Ureter (tissue), 1 donor: ENCODE measurements around the gene CATSPERZ. TPM values are rescaled to one million over a fixed set of nuclear protein-coding genes. Genes with fewer than 3 reads are reported as not detected.

Experiments used
- DNase-seq: peaks from one replicate; pipeline ENCODE4 v3.0.0-alpha.2; 2020; ENCODE audit warnings: low spot score
- total RNA-seq: library from RNA; stranded (reverse); gene quantifications from one replicate; pipeline ENCODE4 v1.2.4, GENCODE V29; 2023
- donor health status: DM: yes; HTN: yes; CAD: no.

The CATSPERZ gene
- total RNA-seq, 1 donor from 2014 or later, result not detected

DNA sequence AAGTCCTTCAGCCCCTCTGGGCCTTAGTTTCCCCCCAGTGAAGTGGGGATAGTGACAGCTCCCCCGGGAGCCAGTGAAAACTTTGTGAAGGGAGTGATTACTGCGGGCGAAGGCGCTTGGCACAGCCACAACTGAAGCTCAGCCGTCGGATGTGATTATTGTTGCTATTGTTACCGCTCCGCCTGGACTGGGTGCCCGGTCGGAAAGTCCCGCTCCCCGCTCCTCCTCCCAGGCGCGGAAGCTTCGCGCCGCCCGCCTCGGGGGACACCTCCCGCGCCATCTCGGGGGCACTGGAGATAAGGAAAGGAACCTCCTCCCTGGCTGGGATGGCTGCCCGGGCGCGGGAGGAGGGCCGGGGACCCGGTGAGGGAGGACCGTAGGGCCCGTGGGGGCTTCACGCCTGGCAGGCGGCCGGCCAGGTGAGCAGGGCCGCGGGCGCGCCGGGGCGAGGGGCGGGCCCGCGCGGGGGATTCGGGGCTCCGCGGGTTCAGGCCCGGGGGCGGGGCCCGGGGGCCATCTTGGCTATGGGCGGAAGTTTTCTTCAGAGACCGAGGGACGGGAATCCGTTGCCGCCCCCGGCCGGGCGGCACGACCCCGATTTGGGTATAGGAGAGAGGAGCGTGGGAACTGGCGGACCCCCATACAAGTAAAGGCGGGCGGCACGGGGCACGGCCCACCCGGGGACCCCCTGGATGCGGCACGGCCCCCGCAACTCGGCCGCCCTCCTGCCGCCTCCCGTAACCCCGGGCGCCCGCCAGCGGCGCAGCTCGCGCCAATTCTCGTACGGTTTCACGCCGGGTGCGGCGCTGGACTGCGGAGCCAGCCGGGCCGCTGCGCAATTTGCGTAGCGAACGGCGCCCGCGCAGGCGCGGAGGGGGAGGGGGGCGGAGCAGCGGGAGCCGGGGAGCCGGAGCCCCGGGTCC is 14.9 kb upstream of the CATSPERZ start, which contains the start of gene GPR137:
Gene GPR137, plus strand, starts transcription at position 887 of the 923 bp plus-strand sequence. CDS start 677 bp downstream, outside the sequence.
- peak; percentile 90 for DNase-seq

DNA sequence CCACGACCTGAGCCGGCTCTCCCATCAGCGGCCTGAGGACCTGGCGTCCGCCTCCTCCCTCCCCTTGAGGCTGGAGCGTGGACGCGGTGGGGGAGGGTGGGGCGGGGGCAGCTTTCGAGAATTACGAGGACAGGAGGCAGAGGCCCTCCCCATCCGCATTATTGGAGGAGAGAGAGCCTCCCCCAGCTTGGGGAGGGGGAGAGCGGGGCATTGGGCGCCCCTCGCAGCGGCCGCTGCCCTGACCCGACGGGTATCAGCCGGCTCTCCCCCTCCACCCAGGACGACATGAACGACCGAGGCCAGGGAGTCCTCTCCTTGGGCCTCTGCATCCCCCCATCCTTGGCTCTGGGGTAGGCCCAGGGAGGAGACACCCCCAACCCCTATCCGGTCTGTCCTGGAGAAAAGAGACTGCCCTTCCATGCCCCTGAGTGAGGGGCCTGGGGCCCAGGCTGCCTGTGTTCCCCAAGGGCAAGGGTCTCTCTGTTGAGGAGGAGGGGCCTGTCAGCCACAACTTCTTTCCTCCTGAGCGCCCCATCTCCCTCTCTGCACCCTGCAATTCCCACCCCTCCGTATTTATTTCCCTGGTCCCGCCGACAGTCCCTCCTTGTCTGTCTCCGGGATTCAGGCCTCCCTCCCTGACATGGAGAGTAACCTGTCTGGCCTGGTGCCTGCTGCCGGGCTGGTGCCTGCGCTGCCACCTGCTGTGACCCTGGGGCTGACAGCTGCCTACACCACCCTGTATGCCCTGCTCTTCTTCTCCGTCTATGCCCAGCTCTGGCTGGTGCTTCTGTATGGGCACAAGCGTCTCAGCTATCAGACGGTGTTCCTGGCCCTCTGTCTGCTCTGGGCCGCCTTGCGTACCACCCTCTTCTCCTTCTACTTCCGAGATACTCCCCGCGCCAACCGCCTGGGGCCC is 14.0 kb upstream of the CATSPERZ start:
- no peak for DNase-seq

DNA sequence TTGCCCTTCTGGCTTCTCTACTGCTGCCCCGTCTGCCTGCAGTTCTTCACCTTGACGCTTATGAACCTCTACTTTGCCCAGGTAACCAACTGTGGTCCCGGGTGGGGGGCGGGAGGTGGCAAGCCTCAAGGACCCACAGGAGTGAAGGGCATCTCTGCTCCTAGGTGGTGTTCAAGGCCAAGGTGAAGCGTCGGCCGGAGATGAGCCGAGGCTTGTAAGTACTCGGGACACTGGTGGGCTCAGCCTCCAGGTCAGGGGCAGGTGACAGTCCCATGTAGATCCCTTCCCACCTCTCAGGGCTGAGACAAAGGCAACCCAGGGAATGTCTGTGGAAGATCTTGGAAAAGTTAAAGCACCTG is 13.4 kb upstream of the CATSPERZ start:
- DNase-seq, result no peak

DNA sequence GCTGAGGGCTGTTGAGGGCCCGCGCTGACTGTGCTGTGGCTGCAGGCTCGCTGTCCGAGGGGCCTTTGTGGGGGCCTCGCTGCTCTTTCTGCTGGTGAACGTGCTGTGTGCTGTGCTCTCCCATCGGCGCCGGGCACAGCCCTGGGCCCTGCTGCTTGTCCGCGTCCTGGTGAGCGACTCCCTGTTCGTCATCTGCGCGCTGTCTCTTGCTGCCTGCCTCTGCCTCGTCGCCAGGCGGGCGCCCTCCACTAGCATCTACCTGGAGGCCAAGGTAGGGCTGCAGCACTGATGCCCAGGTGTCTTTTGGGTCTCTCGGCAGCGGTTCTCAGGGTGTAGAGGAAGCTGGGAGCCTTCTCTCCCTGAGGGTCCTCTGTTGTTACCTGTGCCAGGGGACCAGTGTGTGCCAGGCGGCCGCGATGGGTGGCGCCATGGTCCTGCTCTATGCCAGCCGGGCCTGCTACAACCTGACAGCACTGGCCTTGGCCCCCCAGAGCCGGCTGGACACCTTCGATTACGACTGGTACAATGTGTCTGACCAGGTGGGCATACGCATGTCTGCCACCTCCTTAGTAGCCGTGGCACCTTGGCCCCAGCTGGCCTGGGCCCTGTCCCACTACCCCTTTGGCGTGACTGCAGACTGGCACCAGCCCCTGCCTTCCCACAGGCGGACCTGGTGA is 12.3 kb upstream of the CATSPERZ start:
- DNase-seq, result no peak

DNA sequence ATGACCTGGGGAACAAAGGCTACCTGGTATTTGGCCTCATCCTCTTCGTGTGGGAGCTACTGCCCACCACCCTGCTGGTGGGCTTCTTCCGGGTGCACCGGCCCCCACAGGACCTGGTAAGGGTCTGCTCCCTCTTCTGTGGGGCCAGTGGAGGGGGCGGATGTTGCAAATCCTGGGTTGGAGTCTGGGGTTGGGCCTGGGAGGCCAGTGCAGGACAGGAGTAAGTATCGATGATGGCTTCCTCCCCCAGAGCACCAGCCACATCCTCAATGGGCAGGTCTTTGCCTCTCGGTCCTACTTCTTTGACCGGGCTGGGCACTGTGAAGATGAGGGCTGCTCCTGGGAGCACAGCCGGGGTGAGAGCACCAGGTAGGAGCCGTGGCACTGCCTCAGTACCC is 11.8 kb upstream of the CATSPERZ start:
- DNase-seq, result no peak

DNA sequence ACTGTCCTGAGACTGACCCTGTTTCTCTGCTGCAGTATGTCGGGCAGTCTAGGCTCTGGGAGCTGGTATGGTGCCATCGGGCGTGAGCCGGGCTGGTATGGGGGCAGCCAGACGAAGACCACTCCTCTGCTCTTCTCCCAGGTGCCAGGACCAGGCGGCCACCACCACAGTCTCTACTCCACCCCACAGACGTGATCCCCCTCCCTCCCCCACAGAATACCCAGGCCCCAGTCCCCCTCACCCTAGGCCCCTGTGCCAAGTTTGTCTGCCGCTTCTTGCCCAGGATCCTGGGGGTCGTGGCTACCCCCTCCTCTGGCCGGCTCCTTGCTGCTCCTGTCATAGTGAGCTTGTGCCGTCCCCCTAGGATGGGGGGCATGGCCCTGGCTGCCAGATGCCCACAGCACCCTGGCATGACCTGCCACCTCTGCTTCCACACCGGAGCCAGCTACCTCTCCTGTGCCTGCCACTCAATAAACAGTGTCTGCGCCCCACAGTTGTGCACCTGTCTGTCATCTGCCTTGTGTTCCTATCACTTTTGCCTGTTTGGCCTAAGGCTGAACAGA is 11.1 kb upstream of the CATSPERZ start:
- no peak for DNase-seq

DNA sequence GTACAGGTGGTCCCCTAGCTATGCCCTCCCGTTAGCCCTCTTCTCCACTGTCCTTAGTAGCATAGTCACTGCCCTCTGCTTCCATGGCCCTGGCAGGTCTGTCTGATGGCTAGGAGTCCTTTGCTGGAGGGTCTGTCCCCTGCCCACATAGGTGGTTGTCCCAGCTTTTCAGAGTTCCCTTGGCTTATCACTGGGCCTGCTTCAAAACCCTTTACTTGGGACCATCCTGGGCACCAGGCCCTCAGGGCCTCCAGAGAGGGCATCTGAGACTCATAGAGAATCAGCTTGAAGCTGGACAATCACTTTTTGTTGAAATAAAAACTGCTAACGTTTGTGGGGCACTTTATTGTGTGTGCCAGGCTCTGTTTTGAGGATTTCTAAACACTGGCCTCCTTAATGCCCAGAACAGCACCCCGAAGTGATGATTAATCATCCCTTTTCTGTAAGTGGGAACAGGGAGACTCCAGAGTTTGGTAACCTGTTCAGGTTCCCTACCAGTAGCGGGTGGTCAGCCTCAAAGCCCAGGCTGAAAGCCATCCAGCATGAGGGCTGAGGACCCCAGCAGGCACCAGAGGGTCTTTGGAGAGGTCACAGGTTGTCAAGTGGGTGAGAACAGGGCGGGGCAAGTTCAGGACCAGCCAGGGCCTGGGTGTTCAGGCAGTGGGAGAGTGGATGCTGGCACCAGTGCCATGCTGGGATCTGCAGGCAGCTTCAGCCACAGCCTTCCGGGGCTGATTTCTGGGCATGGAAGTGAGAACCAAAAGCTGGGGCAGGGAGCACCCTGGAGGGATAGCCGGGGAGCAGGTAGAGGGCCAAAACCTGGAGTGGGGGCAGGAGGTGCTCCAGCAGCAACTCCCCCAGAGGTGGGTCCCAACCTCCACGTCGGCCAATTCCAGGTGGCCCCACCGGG is 9.6 kb upstream of the CATSPERZ start:
- DNase-seq, result no peak

DNA sequence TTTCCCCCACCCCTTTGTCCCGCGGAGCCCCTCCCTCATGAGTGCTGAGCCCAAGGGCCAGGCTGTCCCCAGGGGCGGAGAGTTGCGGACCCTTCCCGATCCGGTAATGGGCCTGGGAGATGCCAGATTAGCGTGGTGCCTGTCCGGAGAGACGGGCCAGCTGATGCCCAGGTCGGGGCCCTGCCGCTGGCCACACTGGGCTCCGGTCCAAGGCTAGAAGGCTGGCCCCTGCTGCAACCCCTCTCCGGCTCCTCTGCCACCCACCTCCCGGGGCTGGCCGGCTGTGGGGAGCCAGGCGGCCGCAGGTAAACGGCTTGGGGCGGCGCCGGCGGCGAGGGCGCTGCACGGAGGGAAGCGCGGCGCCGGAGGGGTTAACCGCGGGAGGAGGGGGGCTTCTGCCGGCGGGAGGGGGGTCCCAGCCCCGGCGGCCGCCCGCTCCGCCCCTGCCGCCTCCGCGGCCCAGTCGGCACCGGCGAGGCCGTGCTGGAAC is 8.9 kb upstream of the CATSPERZ start, which contains the start of gene KCNK4:
Gene KCNK4, plus strand, starts transcription at position 41 of the 490 bp plus-strand sequence. CDS start 1,717 bp downstream, outside the sequence.
- DNase-seq, result no peak

DNA sequence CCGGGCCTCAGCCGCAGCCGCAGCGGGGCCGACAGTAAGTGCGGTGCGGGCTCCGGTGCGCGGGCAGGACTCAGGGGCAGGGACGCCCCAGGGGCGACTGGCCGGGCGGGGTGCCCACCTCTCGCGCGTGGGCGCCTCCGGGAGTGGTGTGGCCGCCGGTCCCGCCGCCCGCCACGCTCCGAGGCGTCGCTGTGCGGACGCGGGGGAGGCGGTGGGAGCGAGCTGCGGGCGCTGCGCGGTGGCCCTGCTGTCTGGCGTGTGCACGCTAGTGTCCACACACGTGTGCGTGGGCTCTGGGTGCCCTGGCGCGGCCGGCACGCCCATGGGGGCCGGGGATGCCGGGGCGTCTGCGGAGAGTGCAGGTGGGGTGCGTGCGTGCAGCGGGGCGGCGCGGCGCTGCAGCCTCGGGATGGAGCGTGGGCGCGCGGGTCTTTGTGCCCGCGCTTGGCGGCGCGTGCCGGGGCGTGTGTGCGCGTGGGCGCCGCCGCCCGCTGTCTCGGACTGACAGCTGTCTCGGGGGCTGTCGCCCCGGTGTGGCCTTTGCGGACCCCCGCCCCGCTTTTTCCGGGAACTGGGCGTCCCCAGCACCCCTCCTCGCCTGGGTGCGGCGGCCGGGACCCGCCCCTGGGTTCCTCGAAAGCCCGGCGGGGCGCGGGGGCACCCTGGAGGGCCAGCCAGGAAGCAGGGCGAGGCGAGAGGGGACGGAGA is 8.3 kb upstream of the CATSPERZ start:
- no peak for DNase-seq

DNA sequence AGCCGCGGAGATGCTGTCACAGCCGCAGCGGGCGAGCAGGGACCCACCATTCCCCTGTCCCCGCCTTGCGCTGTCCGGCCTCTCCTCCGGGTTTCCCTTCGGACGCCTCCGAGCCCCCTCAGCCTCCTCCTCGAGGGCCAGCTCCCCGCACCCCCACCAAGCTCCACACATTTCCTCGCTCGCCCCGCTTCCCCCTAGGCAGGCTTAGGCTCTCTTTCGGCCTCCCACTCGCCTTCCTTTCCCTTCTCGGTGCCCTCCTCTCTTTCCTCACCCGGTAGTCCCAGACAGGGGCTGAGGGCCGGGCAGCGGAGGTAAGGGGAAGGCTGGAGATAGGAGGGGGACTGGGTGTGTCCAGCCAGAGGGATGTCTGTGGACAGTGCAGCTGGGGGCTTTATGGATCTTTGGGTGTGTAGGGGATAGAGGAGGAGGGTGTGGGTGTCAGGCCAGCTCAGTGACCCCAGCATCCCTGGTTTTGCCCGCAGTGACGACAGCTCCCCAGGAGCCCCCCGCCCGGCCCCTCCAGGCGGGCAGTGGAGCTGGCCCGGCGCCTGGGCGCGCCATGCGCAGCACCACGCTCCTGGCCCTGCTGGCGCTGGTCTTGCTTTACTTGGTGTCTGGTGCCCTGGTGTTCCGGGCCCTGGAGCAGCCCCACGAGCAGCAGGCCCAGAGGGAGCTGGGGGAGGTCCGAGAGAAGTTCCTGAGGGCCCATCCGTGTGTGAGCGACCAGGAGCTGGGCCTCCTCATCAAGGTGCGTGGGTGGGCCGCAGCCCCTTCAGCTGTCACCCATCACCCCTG is 7.5 kb upstream of the CATSPERZ start:
- DNase-seq, result no peak

DNA sequence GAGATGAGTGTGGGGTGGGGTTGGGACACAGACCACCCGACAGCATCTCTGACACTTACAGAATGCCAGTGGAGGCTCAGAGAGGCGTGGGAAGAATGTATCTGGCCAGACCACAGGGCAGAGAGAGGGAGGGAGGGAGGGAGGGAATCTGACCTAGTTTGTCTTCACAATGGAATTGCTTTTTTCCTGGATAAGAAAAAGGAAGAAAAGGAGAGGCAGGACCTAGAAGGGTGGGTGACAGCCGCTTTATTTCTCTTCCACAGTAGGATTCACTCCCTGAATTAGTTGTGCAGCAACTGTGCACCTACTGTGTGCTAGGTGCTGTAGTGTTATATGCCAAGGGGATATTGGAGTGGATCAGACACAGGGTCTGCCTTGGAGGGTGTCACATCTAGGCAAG is 5.4 kb upstream of the CATSPERZ start:
- DNase-seq, result no peak

DNA sequence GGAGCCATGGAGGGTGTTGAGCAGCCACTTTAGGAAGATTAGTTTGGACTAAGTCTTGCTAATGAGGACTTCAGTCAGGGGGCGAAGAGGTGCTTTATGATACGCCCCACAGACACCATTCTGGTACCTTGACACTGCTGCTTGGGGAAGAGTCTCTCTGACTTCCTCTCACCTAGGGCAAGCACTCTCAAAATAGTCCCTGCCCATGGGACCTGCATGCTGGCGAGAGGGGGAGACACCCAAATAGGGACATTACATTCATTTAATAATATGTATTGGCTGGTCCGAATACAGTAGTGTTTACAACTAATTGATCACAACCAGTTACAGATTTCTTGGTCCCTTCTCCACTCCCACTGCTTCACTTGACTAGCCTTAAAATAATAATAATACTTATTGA is 4.4 kb upstream of the CATSPERZ start:
- no peak for DNase-seq

DNA sequence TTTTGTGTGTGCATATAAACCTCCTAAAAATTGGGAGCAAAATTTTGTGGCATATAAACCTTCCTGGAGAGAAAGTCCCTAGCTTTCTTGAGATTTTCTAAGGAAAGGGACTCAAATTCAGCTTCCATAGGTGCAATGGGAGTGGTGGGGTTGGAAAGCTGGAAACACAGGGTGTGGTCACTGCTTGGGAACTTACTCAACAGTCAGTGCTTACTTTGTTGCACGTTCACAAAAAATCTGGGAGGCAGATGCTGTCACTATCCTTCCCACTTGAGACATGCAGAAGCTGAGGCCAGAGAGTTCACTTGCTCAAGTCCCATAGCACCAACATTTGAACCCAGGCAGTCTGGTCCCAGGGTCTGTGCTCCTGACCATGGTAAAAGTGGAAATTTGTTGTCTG is 3.9 kb upstream of the CATSPERZ start:
- no peak for DNase-seq

DNA sequence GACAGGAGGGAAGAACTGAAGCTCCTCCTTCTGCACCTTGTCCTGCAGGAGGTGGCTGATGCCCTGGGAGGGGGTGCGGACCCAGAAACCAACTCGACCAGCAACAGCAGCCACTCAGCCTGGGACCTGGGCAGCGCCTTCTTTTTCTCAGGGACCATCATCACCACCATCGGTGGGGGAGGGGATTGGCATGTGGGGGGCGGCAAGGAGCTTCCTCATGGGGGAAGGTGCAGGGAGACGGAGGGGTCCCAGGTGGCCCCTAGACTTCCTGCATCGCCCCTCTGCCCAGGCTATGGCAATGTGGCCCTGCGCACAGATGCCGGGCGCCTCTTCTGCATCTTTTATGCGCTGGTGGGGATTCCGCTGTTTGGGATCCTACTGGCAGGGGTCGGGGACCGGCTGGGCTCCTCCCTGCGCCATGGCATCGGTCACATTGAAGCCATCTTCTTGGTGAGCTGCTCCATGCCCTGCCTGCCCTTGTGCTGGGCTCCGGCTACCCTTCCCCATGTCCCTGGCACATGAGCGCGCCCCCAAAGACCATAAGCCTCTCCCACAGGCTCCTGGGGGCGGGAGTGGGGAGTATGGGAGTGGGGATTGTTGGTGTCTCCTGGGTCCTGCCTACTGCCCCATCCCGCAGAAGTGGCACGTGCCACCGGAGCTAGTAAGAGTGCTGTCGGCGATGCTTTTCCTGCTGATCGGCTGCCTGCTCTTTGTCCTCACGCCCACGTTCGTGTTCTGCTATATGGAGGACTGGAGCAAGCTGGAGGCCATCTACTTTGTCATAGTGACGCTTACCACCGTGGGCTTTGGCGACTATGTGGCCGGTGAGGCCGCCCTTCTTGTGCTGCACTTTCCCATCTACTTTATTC is 3.1 kb upstream of the CATSPERZ start:
- DNase-seq, result no peak

DNA sequence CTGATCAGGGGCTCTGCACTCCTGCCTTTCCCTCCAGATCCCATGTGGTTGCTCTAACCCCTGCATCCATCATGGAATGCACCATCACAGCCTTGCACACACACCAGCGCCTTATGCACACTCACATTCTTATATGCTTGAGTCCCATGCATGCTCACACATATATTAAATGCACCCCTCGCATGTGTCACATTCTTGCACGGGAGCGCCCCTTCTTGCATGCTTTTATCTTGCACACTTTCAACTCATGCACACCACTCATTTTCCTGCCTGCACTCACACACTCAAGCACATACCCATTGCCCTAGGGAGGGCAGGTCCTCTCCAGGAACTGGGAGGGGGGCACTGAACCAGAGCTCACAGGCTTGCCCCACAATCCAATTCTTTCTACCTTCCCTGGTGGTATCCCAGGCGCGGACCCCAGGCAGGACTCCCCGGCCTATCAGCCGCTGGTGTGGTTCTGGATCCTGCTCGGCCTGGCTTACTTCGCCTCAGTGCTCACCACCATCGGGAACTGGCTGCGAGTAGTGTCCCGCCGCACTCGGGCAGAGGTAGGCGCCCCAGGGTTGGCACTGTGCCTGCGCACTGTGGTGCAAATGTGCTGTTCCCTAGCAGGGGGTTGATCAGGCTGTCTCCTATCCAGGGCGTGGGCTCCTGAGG is 2.3 kb upstream of the CATSPERZ start:
- DNase-seq, result no peak

DNA sequence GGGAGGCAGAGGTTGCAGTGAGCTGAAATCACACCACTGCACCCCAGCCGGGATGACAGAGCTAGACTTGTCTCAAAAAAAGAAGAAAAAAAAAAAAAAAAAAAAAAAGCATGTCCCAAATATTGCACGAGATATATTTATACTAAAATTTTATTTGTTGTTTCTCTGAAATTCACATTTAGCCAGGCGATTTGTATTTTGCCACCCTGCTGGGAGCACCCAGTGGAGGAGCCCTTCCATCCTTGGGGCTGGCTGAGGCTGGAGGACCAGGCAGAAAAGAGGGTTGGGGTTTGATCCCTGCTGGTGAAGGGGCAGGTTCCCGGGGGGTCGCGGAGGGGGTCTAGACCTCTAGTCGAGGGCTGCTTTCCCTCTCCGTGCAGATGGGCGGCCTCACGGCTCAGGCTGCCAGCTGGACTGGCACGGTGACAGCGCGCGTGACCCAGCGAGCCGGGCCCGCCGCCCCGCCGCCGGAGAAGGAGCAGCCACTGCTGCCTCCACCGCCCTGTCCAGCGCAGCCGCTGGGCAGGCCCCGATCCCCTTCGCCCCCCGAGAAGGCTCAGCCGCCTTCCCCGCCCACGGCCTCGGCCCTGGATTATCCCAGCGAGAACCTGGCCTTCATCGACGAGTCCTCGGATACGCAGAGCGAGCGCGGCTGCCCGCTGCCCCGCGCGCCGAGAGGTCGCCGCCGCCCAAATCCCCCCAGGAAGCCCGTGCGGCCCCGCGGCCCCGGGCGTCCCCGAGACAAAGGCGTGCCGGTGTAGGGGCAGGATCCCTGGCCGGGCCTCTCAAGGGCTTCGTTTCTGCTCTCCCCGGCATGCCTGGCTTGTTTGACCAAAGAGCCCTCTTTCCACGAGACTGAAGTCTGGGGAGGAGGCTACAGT is 952 bp upstream of the CATSPERZ start:
- DNase-seq, result no peak
